ENCODE measurements around the gene SRSF1. TPM values are rescaled to one million over a fixed set of nuclear protein-coding genes. Genes with fewer than 3 reads are reported as not detected.

SRSF1 gene
- total RNA-seq, 4 donors from 2014 or later: 136 to 185 (median 156) TPM

- 74% methylated on average over 9 of the region's 9 CpGs for WGBS
- H3K4me3 ChIP-seq: no peak overlapping the region
- no peak overlapping the region for H3K27ac ChIP-seq (replicated peaks in 1 of 4)
- DNase-seq (ENCODE audit: extremely low spot score): no peak
- peaks cover 0 to 10% (median 0%) of the 10 kb centered on the region in 4 donors for H3K27me3 ChIP-seq
- H3K36me3 ChIP-seq: no peaks in the 10 kb centered on the region
- intact Hi-C loops (cut with DNase I): no loop called here
- no peaks in the 10 kb centered on the region for H3K9me3 ChIP-seq
- TF ChIP-seq CTCF (IDR thresholded peaks at IDR 0.05) (no peak), POLR2AphosphoS5 (IDR thresholded peaks at IDR 0.05) (no peak), POLR2A (IDR thresholded peaks at IDR 0.05; ENCODE audit: low read depth) (no peak), EP300 (IDR thresholded peaks at IDR 0.05) (no peak)
- no peaks in the 10 kb centered on the region for H3K4me1 ChIP-seq
Measured at GRCh38 chr17:58020401-58020800, 13.4 kb upstream of the SRSF1 start.

- TF ChIP-seq EP300 (IDR thresholded peaks at IDR 0.05) (no peak), POLR2AphosphoS5 (IDR thresholded peaks at IDR 0.05) (no peak), CTCF (IDR thresholded peaks at IDR 0.05) (no peak), POLR2A (IDR thresholded peaks at IDR 0.05; ENCODE audit: low read depth) (no peak)
- no peaks in the 10 kb centered on the region for H3K9me3 ChIP-seq
- H3K27ac ChIP-seq (replicated peaks in 1 of 4): no peak overlapping the region
- H3K4me3 ChIP-seq: no peak overlapping the region
- intact Hi-C loops (cut with DNase I): loop anchor here (10.0 kb wide), 1 partner anchor 325 kb away; no protein-coding TSS in a partner anchor
- DNase-seq (ENCODE audit: extremely low spot score): no peak
- H3K4me1 ChIP-seq: no peaks in the 10 kb centered on the region
- peaks cover 0 to 3% (median 0%) of the 10 kb centered on the region in 4 donors for H3K27me3 ChIP-seq
- no peaks in the 10 kb centered on the region for H3K36me3 ChIP-seq
Measured at GRCh38 chr17:58019521-58019920, 12.5 kb upstream of the SRSF1 start.

GRCh38 chr17:58019039-58019438, 12.0 kb upstream of the SRSF1 start:
- TF ChIP-seq POLR2A (IDR thresholded peaks at IDR 0.05; ENCODE audit: low read depth) (no peak), CTCF (IDR thresholded peaks at IDR 0.05) (no peak), EP300 (IDR thresholded peaks at IDR 0.05) (no peak), POLR2AphosphoS5 (IDR thresholded peaks at IDR 0.05) (no peak)
- intact Hi-C loops (cut with DNase I): loop anchor here (10.0 kb wide), 1 partner anchor 326 kb away; no protein-coding TSS in a partner anchor
- Histone ChIP-seq H3K27ac (replicated peaks in 1 of 4) (no peak overlapping the region), H3K4me3 (no peak overlapping the region), H3K36me3 (no peaks in the 10 kb centered on the region), H3K27me3 (no peaks in the 10 kb centered on the region), H3K4me1 (no peaks in the 10 kb centered on the region), H3K9me3 (no peaks in the 10 kb centered on the region)
- 62% methylated on average over 3 of the region's 3 CpGs for WGBS
- DNase-seq (ENCODE audit: extremely low spot score): no peak

- 100% methylated on average over 10 of the region's 10 CpGs for WGBS
- intact Hi-C loops (cut with DNase I): loop anchor here (10.0 kb wide), 1 partner anchor 335 kb away; no protein-coding TSS in a partner anchor
- Histone ChIP-seq H3K36me3 (peaks cover 1 to 7% (median 6%) of the 10 kb centered on the region in 4 donors), H3K27ac (replicated peaks in 1 of 4) (no peak overlapping the region), H3K27me3 (no peaks in the 10 kb centered on the region), H3K4me1 (peaks cover 14 to 20% (median 17%) of the 10 kb centered on the region in 4 donors), H3K9me3 (peaks cover 0 to 3% (median 0%) of the 10 kb centered on the region in 4 donors), H3K4me3 (no peak overlapping the region)
- no peak for DNase-seq (ENCODE audit: extremely low spot score)
- TF ChIP-seq POLR2AphosphoS5 (IDR thresholded peaks at IDR 0.05) (no peak), EP300 (IDR thresholded peaks at IDR 0.05) (no peak), CTCF (IDR thresholded peaks at IDR 0.05) (no peak)
Measured at GRCh38 chr17:58010067-58010799, 3.2 kb upstream of the SRSF1 start.

Measured in esophagus muscularis mucosa (tissue), 4 donors.